Measurements from ENCODE around the gene GALNT2. TPM values are rescaled to one million over a fixed set of nuclear protein-coding genes. Genes with fewer than 3 reads are reported as not detected.

Gene GALNT2
- total and polyA plus RNA-seq, 2 of the 13 experiments (the other 11 are each of a cell fraction or from before 2014, with no cell fraction given), result 39.3 to 39.6 TPM

GRCh38 chr1:230048922-230049321 lies 18.1 kb upstream of the GALNT2 start:
- no peak for DNase-seq (ENCODE audit: low spot score)
- POLR2A ChIA-PET, result no interaction called here
- in situ Hi-C loops (cut with HindIII; ENCODE audit: extremely low pct_ligation_motif_present, low pct_unique_long_range_greater_than_20kb) (no loop called here), intact Hi-C loops (cut with micrococcal nuclease; ENCODE audit: unreplicated experiment) (no loop called here)
- Histone ChIP-seq H3K4me1 (ENCODE audit: insufficient read depth, low read length) (peaks cover 17% of the 10 kb centered on the region), H3K4me3 (replicated peaks in 1 of 3; ENCODE audit: insufficient read depth in 1 of 3, low read depth in 2 of 3, low read length in 3 of 3) (no peak overlapping the region), H3K27ac (ENCODE audit: extremely low read length, insufficient read depth, low read length) (no peak overlapping the region), H4K20me1 (ENCODE audit: insufficient read depth, low read length) (no peaks in the 10 kb centered on the region), H3K79me2 (ENCODE audit: insufficient read depth, low read length) (no peaks in the 10 kb centered on the region), H3K4me2 (ENCODE audit: low read depth, low read length) (no peak overlapping the region), H3K36me3 (replicated peaks in 1 of 2; ENCODE audit: control insufficient read depth in 1 of 2, insufficient read depth in 2 of 2, low read length in 2 of 2) (no peaks in the 10 kb centered on the region), H3K27me3 (ENCODE audit: control insufficient read depth in 1 of 2, insufficient read depth in 2 of 2, low read length in 2 of 2) (no peaks in the 10 kb centered on the region; a peak in 1 of 5 replicates), H3K9ac (ENCODE audit: insufficient read depth, low read depth, low read length) (no peak overlapping the region), H3K9me3 (ENCODE audit: low read length) (no peaks in the 10 kb centered on the region), H2AFZ (ENCODE audit: low read length) (no peak overlapping the region)
- no peak for ATAC-seq
- no TSS peak for BruUV-seq (replicated peaks)
- WGBS (ENCODE audit: low lambda C conversion rate), result no CpG with 5 or more reads among the region's 1 CpG
- CTCF ChIA-PET (ENCODE audit: low intra/inter-chr PET ratio, low total read pairs), result no interaction called here
- no peak for FAIRE-seq
- no peak for TF ChIP-seq KDM3A (CRISPR knock-in tag; IDR thresholded peaks at IDR 0.05; ENCODE audit: low read depth)

GRCh38 chr1:230049731-230050130 lies 17.3 kb upstream of the GALNT2 start:
- 4% methylated on average over 2 of the region's 2 CpGs for WGBS (ENCODE audit: low lambda C conversion rate)
- no peak overlapping the region for H2AFZ ChIP-seq (ENCODE audit: low read length)
- no peaks in the 10 kb centered on the region for H3K9me3 ChIP-seq (ENCODE audit: low read length)
- CTCF ChIA-PET (ENCODE audit: low intra/inter-chr PET ratio, low total read pairs), result no interaction called here
- no TSS peak for BruUV-seq (replicated peaks)
- ATAC-seq (no peak), FAIRE-seq (no peak), DNase-seq (ENCODE audit: low spot score) (no peak)
- POLR2A ChIA-PET, result no interaction called here
- H4K20me1 ChIP-seq (ENCODE audit: insufficient read depth, low read length), result no peaks in the 10 kb centered on the region
- H3K4me1 ChIP-seq (ENCODE audit: insufficient read depth, low read length), result peaks cover 11% of the 10 kb centered on the region
- H3K36me3 ChIP-seq (replicated peaks in 1 of 2; ENCODE audit: control insufficient read depth in 1 of 2, insufficient read depth in 2 of 2, low read length in 2 of 2), result no peaks in the 10 kb centered on the region
- TF ChIP-seq MAX (IDR thresholded peaks at IDR 0.05) (no peak), ZFP82 (CRISPR knock-in tag; IDR thresholded peaks at IDR 0.05; ENCODE audit: borderline replicate concordance) (no peak), SIN3B (IDR thresholded peaks at IDR 0.05; ENCODE audit: low read length) (no peak), RCOR2 (CRISPR knock-in tag; IDR thresholded peaks at IDR 0.05) (no peak), BORCS8-MEF2B (CRISPR knock-in tag; IDR thresholded peaks at IDR 0.05) (no peak)
- H3K9ac ChIP-seq (ENCODE audit: insufficient read depth, low read depth, low read length), result no peak overlapping the region
- H3K79me2 ChIP-seq (ENCODE audit: insufficient read depth, low read length), result no peaks in the 10 kb centered on the region
- H3K4me3 ChIP-seq (replicated peaks in 1 of 3; ENCODE audit: insufficient read depth in 1 of 3, low read depth in 2 of 3, low read length in 3 of 3), result no peak overlapping the region
- intact Hi-C loops (cut with micrococcal nuclease; ENCODE audit: unreplicated experiment) (no loop called here), in situ Hi-C loops (cut with HindIII; ENCODE audit: extremely low pct_ligation_motif_present, low pct_unique_long_range_greater_than_20kb) (no loop called here)
- no peak overlapping the region for H3K27ac ChIP-seq (ENCODE audit: extremely low read length, insufficient read depth, low read length)
- no peak overlapping the region for H3K4me2 ChIP-seq (ENCODE audit: low read depth, low read length)
- H3K27me3 ChIP-seq (ENCODE audit: control insufficient read depth in 1 of 2, insufficient read depth in 2 of 2, low read length in 2 of 2), result no peaks in the 10 kb centered on the region; a peak in 1 of 5 replicates

All from HepG2 (cell line).